ENCODE results near the gene COL11A2. TPM values are rescaled to one million over a fixed set of nuclear protein-coding genes. Genes with fewer than 3 reads are reported as not detected.

The COL11A2 gene
- total and polyA plus RNA-seq, 2 of the 13 experiments (the other 11 are each of a cell fraction or from before 2014, with no cell fraction given), result 0.55 TPM

DNA sequence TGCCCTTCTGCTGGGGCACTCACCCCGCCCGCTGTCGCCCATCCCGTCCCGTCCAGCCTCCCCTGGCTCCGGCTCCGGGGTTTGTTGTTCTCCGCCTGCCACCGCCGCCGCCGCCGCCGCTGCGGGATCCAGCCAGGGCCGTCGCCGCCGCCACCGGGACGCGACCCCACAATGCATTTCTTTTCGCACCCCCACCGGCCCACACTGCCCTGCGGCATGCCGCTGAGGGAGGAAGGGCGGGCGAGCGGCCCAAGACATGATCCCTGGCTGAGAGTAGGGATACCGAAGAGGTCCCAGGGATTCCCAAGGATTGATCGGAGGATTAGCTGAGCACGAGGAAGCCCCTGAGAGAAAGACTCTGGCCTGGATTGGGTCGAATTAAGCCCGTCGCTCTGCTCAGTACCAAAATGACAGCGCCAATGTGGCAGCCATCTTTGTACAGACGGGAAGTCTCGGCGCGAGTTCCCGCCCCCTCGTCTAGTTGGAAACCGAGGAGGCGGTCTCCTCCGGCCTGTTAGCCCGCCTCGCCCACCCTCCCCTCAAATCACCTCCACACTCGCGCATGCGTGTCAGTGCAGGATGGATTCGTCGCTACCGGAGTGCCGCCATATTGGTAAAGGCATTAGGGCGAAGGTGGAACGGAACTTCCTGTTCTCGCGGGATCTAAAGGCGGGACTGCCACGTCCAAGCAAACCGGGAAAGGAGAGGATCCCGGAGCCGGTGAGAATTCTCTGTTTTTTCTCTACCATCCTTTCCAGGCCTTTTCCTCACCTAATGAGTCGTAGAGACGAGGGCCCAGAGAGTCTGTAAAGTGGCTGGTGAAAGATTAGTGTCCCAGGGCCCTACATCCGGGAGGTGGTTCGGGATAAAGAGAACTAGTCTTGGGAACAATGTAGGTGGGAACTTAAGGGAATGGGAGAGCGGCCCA lies 8.2 kb upstream of the COL11A2 start, which contains the start of the genes RXRB and SLC39A7 (continued):
- TF ChIP-seq ZFP90 (CRISPR knock-in tag; IDR thresholded peaks at IDR 0.05; ENCODE audit: borderline replicate concordance) (peak; percentile 30; the same call in 1 of the 2 replicates), REL (CRISPR knock-in tag; conservative IDR thresholded peaks at IDR 0.05) (0 out of 2 replicates have a peak, but pooled peaks have one; percentile 54), XRCC5 (optimal IDR thresholded peaks at IDR 0.05; ENCODE audit: low read length) (peak; percentile 67), CC2D1A (CRISPR knock-in tag; IDR thresholded peaks at IDR 0.05) (no peak), MAFK (conservative IDR thresholded peaks at IDR 0.05 in 1 of 2, IDR thresholded peaks at IDR 0.05 in 1 of 2; ENCODE audit: low read length in 2 of 2) (no peak), RARG (CRISPR knock-in tag; IDR thresholded peaks at IDR 0.05; ENCODE audit: low read depth) (no peak; the same call in 1 of the 2 replicates), PHB2 (IDR thresholded peaks at IDR 0.05; ENCODE audit: partially characterized antibody) (no peak), MAFF (IDR thresholded peaks at IDR 0.05; ENCODE audit: low read depth, low read length) (no peak), CAMTA2 (CRISPR knock-in tag; IDR thresholded peaks at IDR 0.05; ENCODE audit: borderline replicate concordance) (0 out of 2 replicates have a peak, but pooled peaks have one; percentile 52), ZNF136 (CRISPR knock-in tag; IDR thresholded peaks at IDR 0.05; ENCODE audit: low read depth) (no peak), ZNF761 (CRISPR knock-in tag; conservative IDR thresholded peaks at IDR 0.05) (peak; percentile 87), MLLT10 (CRISPR knock-in tag; IDR thresholded peaks at IDR 0.05) (no peak), ZNF737 (CRISPR knock-in tag; IDR thresholded peaks at IDR 0.05; ENCODE audit: borderline replicate concordance) (no peak), FOXM1 (CRISPR knock-in tag; IDR thresholded peaks at IDR 0.05) (no peak), CEBPB (IDR thresholded peaks at IDR 0.05; ENCODE audit: borderline replicate concordance, low read depth, low read length) (no peak)
- TF ChIP-seq, protein P1, sequence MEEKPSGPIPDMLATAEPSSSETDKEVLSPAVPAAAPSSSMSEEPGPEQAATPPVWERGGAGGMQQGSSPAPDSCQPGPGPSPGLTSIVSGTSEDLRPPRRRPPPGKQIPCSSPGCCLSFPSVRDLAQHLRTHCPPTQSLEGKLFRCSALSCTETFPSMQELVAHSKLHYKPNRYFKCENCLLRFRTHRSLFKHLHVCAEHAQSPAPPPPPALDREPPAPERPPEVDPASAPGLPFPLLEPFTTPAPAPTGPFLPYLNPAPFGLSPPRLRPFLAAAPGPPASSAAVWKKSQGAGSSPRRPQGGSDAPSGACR (CRISPR knock-in tag; IDR thresholded peaks at IDR 0.05), result peak; percentile 45; the same call in 1 of the 2 replicates
- TF ChIP-seq, protein P2, sequence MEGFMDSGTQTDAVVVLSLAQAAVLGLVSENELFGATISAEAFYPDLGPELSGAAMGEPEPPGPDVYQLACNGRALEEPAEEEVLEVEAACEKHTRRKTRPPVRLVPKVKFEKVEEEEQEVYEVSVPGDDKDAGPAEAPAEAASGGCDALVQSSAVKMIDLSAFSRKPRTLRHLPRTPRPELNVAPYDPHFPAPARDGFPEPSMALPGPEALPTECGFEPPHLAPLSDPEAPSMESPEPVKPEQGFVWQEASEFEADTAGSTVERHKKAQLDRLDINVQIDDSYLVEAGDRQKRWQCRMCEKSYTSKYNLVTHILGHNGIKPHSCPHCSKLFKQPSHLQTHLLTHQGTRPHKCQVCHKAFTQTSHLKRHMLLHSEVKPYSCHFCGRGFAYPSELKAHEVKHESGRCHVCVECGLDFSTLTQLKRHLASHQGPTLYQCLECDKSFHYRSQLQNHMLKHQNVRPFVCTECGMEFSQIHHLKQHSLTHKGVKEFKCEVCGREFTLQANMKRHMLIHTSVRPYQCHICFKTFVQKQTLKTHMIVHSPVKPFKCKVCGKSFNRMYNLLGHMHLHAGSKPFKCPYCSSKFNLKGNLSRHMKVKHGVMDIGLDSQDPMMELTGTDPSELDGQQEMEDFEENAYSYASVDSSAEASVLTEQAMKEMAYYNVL (CRISPR knock-in tag; IDR thresholded peaks at IDR 0.05; ENCODE audit: borderline replicate concordance), result peak; percentile 75
- TF ChIP-seq, protein P3, sequence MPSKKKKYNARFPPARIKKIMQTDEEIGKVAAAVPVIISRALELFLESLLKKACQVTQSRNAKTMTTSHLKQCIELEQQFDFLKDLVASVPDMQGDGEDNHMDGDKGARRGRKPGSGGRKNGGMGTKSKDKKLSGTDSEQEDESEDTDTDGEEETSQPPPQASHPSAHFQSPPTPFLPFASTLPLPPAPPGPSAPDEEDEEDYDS (CRISPR knock-in tag; IDR thresholded peaks at IDR 0.05), result peak; percentile 83
- TF ChIP-seq, protein P4, sequence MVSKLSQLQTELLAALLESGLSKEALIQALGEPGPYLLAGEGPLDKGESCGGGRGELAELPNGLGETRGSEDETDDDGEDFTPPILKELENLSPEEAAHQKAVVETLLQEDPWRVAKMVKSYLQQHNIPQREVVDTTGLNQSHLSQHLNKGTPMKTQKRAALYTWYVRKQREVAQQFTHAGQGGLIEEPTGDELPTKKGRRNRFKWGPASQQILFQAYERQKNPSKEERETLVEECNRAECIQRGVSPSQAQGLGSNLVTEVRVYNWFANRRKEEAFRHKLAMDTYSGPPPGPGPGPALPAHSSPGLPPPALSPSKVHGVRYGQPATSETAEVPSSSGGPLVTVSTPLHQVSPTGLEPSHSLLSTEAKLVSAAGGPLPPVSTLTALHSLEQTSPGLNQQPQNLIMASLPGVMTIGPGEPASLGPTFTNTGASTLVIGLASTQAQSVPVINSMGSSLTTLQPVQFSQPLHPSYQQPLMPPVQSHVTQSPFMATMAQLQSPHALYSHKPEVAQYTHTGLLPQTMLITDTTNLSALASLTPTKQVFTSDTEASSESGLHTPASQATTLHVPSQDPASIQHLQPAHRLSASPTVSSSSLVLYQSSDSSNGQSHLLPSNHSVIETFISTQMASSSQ (IDR thresholded peaks at IDR 0.05; ENCODE audit: low read depth), result no peak
- TF ChIP-seq, protein P4 (CRISPR knock-in tag; IDR thresholded peaks at IDR 0.05; ENCODE audit: borderline replicate concordance), result peak; percentile 65; the same call in 1 of the 2 replicates
